Dedifferentiated amniotic fluid mesenchymal stem cell (primary cell): ENCODE measurements around the gene EPDR1.
A peak's percentile ranks its signal among the peaks of the same experiment; 100 is the strongest.
"Not testable (repeated sequence)": the region's sequence is repeated elsewhere in the genome, so short reads cannot be mapped to it uniquely, and the experiment has no call there.

Source experiments
- DNase-seq: peaks from one replicate; pipeline ENCODE4 v3.0.0-alpha.2; 2016; ENCODE audit errors: extremely low spot score

Gene EPDR1

GRCh38 chr7:37928878-37929277 lies 8.4 kb downstream of the EPDR1 start:
- no peak for DNase-seq

- DNase-seq: peak; percentile 66
These were observed 9.9 kb downstream of the EPDR1 start for GRCh38 chr7:37930226-37930948.

GRCh38 chr7:37932543-37932942 lies 12.1 kb downstream of the EPDR1 start:
- no peak for DNase-seq

GRCh38 chr7:37933018-37933566 lies 12.7 kb downstream of the EPDR1 start:
- DNase-seq: no peak

- no peak for DNase-seq
These were observed 22.6 kb downstream of the EPDR1 start for GRCh38 chr7:37942934-37943610.

GRCh38 chr7:37943905-37944736 lies 23.7 kb downstream of the EPDR1 start:
- DNase-seq: no peak

- DNase-seq: no peak
These were observed 24.3 kb downstream of the EPDR1 start for GRCh38 chr7:37944737-37945054.

GRCh38 chr7:37945336-37945735 lies 24.9 kb downstream of the EPDR1 start:
- DNase-seq: no peak

GRCh38 chr7:37947138-37947940 lies 26.9 kb downstream of the EPDR1 start:
- DNase-seq: no peak

- DNase-seq: no peak
These were observed 27.4 kb downstream of the EPDR1 start for GRCh38 chr7:37947941-37948210.

- no peak for DNase-seq
These were observed 31.8 kb downstream of the EPDR1 start for GRCh38 chr7:37952240-37952639.

- DNase-seq: not testable (repeated sequence)
These were observed 33.8 kb downstream of the EPDR1 start for GRCh38 chr7:37954217-37954616.

GRCh38 chr7:37956791-37957190 lies 36.4 kb downstream of the EPDR1 start:
- no peak for DNase-seq

GRCh38 chr7:37957221-37957970 lies 37.0 kb downstream of the EPDR1 start:
- peak; percentile 14 for DNase-seq

- no peak for DNase-seq
These were observed 40.0 kb downstream of the EPDR1 start for GRCh38 chr7:37960483-37960882.

- no peak for DNase-seq
These were observed 40.8 kb downstream of the EPDR1 start for GRCh38 chr7:37961251-37961650.

GRCh38 chr7:37964196-37964595 lies 43.8 kb downstream of the EPDR1 start:
- no peak for DNase-seq

GRCh38 chr7:37970211-37970610 lies 49.8 kb downstream of the EPDR1 start:
- DNase-seq: no peak

- DNase-seq: no peak
These were observed 51.1 kb downstream of the EPDR1 start for GRCh38 chr7:37971491-37971890.

GRCh38 chr7:37973915-37974314 lies 53.5 kb downstream of the EPDR1 start:
- no peak for DNase-seq

- no peak for DNase-seq
These were observed 54.3 kb downstream of the EPDR1 start for GRCh38 chr7:37974711-37975110.
